ENCODE results near the gene RET. TPM values are rescaled to one million over a fixed set of nuclear protein-coding genes. Genes with fewer than 3 reads are reported as not detected.

Gene RET
- total RNA-seq, 4 donors from 2014 or later, result 0.79 to 1.3 (median 0.96) TPM

DNA sequence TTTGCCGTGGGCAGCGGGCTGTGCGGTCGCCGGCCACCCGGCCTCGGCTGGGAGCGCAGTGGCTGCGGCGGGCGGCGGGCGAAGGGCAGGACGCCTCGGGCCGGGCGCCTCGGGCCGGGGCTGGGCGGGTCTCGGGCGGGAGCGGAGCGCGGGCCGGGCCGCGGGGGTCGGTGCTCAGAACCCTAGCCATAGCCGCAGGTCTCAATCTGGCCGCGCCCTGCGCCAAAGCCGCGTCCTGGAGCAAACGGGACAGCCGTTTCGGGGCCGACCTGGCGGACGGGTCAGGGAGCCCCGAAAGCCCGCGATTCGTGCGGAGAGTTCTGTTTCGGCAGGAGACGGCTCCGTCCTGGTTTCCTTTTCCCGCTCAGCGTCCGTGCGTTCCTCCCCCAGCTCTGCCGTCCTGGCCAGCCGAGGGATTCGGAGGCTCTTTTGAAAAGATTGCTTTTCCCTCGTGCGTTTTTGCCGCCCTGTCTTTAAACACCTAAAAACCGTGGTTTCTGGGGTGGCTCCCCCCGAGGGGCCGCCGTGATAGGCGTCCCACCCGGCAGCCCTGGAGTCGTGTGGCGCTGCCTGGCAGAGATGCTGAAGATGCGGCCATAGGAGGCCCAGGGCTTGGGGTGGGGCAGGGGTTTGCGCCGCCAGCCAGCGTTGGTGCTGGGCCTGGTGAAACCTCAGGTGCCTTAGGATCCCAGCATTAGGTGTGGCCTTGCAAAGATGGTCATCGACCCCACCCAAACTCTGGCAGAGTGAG, 727 bp downstream of the RET start:
- TF ChIP-seq, protein P1, sequence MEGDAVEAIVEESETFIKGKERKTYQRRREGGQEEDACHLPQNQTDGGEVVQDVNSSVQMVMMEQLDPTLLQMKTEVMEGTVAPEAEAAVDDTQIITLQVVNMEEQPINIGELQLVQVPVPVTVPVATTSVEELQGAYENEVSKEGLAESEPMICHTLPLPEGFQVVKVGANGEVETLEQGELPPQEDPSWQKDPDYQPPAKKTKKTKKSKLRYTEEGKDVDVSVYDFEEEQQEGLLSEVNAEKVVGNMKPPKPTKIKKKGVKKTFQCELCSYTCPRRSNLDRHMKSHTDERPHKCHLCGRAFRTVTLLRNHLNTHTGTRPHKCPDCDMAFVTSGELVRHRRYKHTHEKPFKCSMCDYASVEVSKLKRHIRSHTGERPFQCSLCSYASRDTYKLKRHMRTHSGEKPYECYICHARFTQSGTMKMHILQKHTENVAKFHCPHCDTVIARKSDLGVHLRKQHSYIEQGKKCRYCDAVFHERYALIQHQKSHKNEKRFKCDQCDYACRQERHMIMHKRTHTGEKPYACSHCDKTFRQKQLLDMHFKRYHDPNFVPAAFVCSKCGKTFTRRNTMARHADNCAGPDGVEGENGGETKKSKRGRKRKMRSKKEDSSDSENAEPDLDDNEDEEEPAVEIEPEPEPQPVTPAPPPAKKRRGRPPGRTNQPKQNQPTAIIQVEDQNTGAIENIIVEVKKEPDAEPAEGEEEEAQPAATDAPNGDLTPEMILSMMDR (IDR thresholded peaks at IDR 0.05), result no peak
- DNase-seq (ENCODE audit: low spot score), result no peak
- ATAC-seq (ENCODE audit: low FRiP score), result no peak

DNA sequence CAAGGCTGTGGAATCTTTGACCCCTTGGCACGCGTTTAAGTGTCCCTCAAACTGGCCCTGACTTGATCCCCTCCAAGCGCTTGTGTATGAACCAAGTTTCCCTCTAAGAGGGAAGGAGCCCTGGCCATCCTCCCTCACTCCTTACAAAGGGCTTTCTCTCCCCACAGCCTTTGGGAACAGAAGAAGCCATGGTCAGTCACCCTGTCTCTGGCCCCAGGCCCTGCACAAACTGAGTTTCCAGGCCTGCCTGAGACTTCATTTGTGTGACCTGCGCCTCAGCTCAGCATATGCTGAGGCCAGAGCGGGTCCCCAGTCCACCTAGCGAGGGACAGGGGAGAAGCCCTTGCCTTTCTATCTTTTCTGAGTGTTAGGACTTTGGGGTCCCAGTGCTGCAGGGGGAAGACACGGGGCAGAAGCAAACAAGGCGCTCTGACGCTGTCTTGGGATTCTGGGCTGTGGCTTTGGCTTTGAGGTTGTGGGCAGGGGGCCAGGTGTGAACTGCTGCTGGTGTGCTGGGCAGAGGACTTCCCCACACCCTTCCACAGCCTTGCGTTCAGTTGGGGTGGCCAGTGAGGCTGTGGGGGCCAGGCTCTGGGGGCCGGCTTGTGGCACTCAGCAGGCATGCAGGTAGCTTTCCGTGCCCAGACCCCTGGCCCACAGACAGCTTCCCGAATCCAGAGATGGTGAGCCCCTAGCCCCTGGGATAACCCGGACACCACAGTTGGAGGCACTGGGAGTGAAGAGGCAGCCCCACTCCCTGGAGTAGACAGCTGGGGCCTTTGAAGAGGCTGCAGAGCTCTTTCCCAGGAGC, 1.5 kb downstream of the RET start:
- ATAC-seq (ENCODE audit: low FRiP score) (no peak), DNase-seq (ENCODE audit: low spot score) (no peak)
- TF ChIP-seq, protein P1 (IDR thresholded peaks at IDR 0.05), result no peak

DNA sequence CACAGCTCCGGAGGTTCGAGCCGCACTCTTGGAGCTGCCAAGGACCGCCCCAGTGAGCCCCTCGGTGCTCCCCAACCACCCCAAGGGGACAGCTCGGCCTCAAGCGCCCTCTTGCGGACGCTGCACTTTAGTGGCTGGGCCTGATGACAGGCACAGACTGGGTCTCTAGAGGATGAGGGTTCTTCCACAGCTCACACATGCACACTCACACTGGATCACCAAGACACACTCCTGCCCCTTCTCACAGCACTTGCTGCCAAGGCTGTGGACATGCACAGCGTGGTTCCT, 2.1 kb downstream of the RET start:
- ATAC-seq (ENCODE audit: low FRiP score) (no peak), DNase-seq (ENCODE audit: low spot score) (no peak)
- TF ChIP-seq, protein P1 (IDR thresholded peaks at IDR 0.05), result no peak

DNA sequence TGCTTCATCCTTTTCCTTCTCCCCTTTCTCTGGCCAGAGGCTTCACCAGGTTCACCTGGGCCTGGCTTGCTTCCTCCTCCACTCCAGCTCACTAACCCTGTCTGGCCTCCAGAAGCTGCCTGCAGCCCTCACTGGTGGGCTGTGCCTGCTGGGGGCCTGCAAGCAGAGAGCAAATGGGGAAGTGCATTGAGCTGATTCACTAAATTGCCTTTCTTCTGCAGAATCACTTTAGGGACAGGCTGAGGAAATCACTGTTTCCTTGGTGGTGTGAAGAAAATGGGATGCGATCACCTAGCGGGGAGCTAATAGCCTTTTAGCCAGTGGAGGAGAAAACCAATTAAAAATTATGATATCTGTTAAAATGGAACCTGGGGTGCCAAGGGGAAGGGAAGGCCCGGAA, 3.0 kb downstream of the RET start:
- TF ChIP-seq, protein P1 (IDR thresholded peaks at IDR 0.05), result no peak
- ATAC-seq (ENCODE audit: low FRiP score) (no peak), DNase-seq (ENCODE audit: low spot score) (no peak)

DNA sequence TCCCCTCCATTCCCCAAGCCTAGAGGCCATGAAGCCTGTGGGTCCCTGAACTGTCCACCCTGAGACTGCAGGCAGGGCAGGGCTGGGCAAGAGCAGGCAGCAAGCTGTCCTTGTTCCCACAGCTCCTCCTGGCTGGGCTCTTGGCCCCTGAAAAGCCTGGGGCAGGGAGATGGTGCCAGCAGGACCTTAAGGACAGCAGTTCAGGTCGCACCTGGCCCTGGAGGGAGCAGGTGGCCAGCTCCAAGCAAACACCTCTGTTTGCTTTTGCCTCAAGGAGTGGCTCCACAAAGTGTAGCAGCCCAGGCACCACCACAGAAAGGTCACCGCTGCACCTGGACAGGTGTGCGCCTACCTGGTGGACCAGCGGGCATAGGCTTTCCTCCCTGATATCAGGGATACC, 5.2 kb downstream of the RET start:
- ATAC-seq (ENCODE audit: low FRiP score) (no peak), DNase-seq (ENCODE audit: low spot score) (no peak)
- TF ChIP-seq, protein P1 (IDR thresholded peaks at IDR 0.05), result no peak

DNA sequence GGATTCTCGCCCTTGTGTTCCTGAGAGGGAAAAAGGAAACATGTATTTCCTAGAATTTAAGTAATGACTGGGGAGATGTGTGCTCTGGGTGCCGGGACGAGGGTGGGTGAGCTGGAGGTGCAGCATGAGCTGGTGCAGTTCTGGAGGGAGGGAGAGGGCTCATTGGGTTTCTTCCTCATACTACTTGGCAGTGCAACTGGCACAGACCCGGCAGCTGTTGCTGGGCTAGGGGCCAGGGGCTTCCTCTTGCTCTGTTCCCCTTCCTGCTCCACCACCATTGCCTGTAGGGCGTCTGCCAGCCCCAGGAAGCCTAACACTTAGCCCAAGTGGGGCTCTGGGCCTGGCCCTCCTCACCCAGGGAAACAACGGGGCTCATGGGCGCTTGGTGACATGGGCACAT, 5.9 kb downstream of the RET start:
- TF ChIP-seq, protein P1 (IDR thresholded peaks at IDR 0.05), result no peak
- no peak for DNase-seq (ENCODE audit: low spot score)
- no peak for ATAC-seq (ENCODE audit: low FRiP score)

DNA sequence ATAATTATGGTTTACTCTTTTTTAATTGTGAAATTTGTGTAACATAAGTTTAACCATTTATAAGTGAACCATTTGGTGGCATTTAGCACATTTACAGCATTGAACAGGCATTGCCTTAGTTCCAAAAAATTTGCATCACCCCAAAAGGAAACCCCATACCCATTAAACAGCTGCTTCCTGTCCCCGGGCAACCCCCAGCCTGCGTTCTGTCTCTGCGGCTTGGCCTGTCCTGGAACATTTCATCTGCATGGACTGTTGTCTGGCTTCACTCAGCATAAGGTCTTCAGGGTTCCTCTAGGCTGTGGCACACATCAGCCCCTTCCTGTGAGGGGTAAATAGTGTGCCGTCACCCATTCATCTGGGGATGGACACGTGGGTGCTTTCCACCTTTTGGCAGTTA, 6.9 kb downstream of the RET start:
- TF ChIP-seq, protein P1 (IDR thresholded peaks at IDR 0.05), result no peak
- ATAC-seq (ENCODE audit: low FRiP score) (no peak), DNase-seq (ENCODE audit: low spot score) (no peak)
